ENCODE measurements around the gene SMYD3. TPM values are rescaled to one million over a fixed set of nuclear protein-coding genes. Genes with fewer than 3 reads are reported as not detected.

SMYD3 gene
- total and polyA plus RNA-seq, 2 of the 4 experiments (the other 2 are of a cell fraction) = 26.5 to 37.6 TPM

GRCh38 chr1:245874942-245875580, 632.0 kb downstream of the SMYD3 start (continued):
- TF ChIP-seq CEBPB (IDR thresholded peaks at IDR 0.05; ENCODE audit: low read depth, low read length) = no peak
- 0 out of 2 replicates have a peak, but pooled peaks have one; percentile 45 for TF ChIP-seq CHD1 (IDR thresholded peaks at IDR 0.05; ENCODE audit: low read depth, low read length)

- Histone ChIP-seq H4K91ac (ENCODE audit: insufficient read depth, low read depth, low read length) (peak overlapping the region; percentile 88), H3K4me3 (ENCODE audit: insufficient read depth, low read depth, low read length) (no peak overlapping the region), H2BK5ac (ENCODE audit: low read depth, low read length, poor library complexity, severe bottlenecking) (peak overlapping the region; percentile 94), H4K8ac (ENCODE audit: low read depth in 2 of 2, low read length in 2 of 2) (peak overlapping the region; percentile 61 to 75), H2AK9ac (replicated peaks; ENCODE audit: low read depth, low read length, poor library complexity) (no peak overlapping the region), H3K9ac (ENCODE audit: low read depth, low read length) (no peak overlapping the region), H3K23ac (ENCODE audit: low read depth, low read length) (peak overlapping the region; percentile 69), H3K27me3 (ENCODE audit: control insufficient read depth, insufficient read depth, low read length) (no peaks in the 10 kb centered on the region), H3K27ac (ENCODE audit: insufficient read depth, low read length) (peak overlapping the region; percentile 87), H2AFZ (replicated peaks; ENCODE audit: low read length, poor library complexity) (no peak overlapping the region), H4K20me1 (ENCODE audit: insufficient read depth, low read length) (no peaks in the 10 kb centered on the region), H3K36me3 (ENCODE audit: control insufficient read depth, insufficient read depth, low read length) (no peaks in the 10 kb centered on the region), H2AK5ac (ENCODE audit: low read depth, low read length) (peak overlapping the region; percentile 90), H3K4ac (ENCODE audit: low read depth, low read length) (peak overlapping the region; percentile 81), H3K9me1 (ENCODE audit: insufficient read depth, low read length) (peaks cover 30% of the 10 kb centered on the region), H4K5ac (ENCODE audit: low read depth, low read length) (peak overlapping the region; percentile 74), H2BK120ac (ENCODE audit: low read depth, low read length) (peak overlapping the region; percentile 98), H3K14ac (replicated peaks; ENCODE audit: low read depth, low read length) (peak overlapping the region; percentile 89), H2BK15ac (ENCODE audit: low read depth, low read length) (peak overlapping the region; percentile 71; the same call in 2 of the 3 replicates), H3K9me3 (ENCODE audit: control insufficient read depth, insufficient read depth, low read length) (no peaks in the 10 kb centered on the region), H3K56ac (ENCODE audit: extremely low read depth, insufficient read depth, low read length) (peak overlapping the region; percentile 36), H3K18ac (ENCODE audit: low read depth, low read length) (peak overlapping the region; percentile 85), H3K4me2 (ENCODE audit: low read depth, low read length) (peak overlapping the region; percentile 23; the same call in 1 of the 2 replicates), H3K79me1 (ENCODE audit: low read depth in 1 of 2, low read length in 2 of 2) (peaks cover 0 to 11% of the 10 kb centered on the region in 2 experiments; a peak in 2 of 4 replicates), H2BK20ac (ENCODE audit: low read depth, low read length) (peak overlapping the region; percentile 89), H3K4me1 (ENCODE audit: control insufficient read depth, insufficient read depth, low read length) (peaks cover 45% of the 10 kb centered on the region)
- intact Hi-C loops (cut with micrococcal nuclease) = loop anchor here (5.0 to 10.0 kb wide), 3 partner anchors 113 to 359 kb away; no protein-coding TSS in a partner anchor
- no CpG with 5 or more reads among the region's 7 CpGs for WGBS, 2 experiments (ENCODE audit: extremely low coverage in 2 of 2, insufficient read length in 1 of 2)
- TF ChIP-seq NFE2L2 (IDR thresholded peaks at IDR 0.05; ENCODE audit: low read depth, low read length) (no peak), CEBPB (IDR thresholded peaks at IDR 0.05; ENCODE audit: low read depth, low read length) (peak; percentile 98)
- CTCF ChIA-PET = no interaction called here
- BruUV-seq (replicated peaks) = no TSS peak
- in situ Hi-C loops (cut with MboI; ENCODE audit: low sequenced_read_pairs) = no loop called here
- DNase-seq = peak; percentile 65
- dilution Hi-C loops (cut with HindIII; ENCODE audit: low sequenced_read_pairs, unreplicated experiment) = no loop called here
- POLR2A ChIA-PET (ENCODE audit: unreplicated experiment) = no interaction called here
- no peak for ATAC-seq (ENCODE audit: low read depth)
Observed at GRCh38 chr1:245873883-245874671, 633.0 kb downstream of the SMYD3 start.
